Astrocyte (in vitro differentiated cells and primary cell): ENCODE results near the gene PADI3. TPM values are rescaled to one million over a fixed set of nuclear protein-coding genes. Genes with fewer than 3 reads are reported as not detected.

Source experiments
- DNase-seq: peaks from one replicate; pipeline ENCODE4 v3.0.0-alpha.2; 2010; ENCODE audit warnings: low read depth
- FAIRE-seq: peaks from 2 replicates; lab custom pipeline; 2011; peaks lifted over from hg19 to GRCh38; lab: Jason Lieb, UNC
- H2AFZ ChIP-seq: 2 replicates; pipeline ENCODE4 v1.6.0; 2012; ENCODE audit warnings: low read depth, low read length, inconsistent platforms
- H3K27ac ChIP-seq: 2 replicates; pipeline ENCODE4 v1.5.1; 2011; ENCODE audit warnings: low read depth, low read length, inconsistent platforms
- H3K27me3 ChIP-seq: 2 replicates; pipeline ENCODE4 v1.6.0; 2011; ENCODE audit warnings: low read length, inconsistent platforms; ENCODE audit not compliant: insufficient read depth
- H3K36me3 ChIP-seq: 2 replicates; pipeline ENCODE4 v1.5.1; 2011; ENCODE audit warnings: low read length, inconsistent platforms; ENCODE audit not compliant: insufficient read depth
- H3K4me1 ChIP-seq: 2 replicates; pipeline ENCODE4 v1.5.1; 2011; ENCODE audit warnings: low read length, inconsistent platforms; ENCODE audit not compliant: insufficient read depth
- H3K4me2 ChIP-seq: 2 replicates; pipeline ENCODE4 v1.6.0; 2012; ENCODE audit warnings: low read length, inconsistent platforms
- H3K4me3 ChIP-seq: 2 replicates; pipeline ENCODE4 v1.5.1; 2011; ENCODE audit warnings: low read depth, mild to moderate bottlenecking, low read length, inconsistent platforms; ENCODE audit not compliant: insufficient read depth
- H3K79me2 ChIP-seq: 2 replicates; pipeline ENCODE4 v1.6.0; 2012; ENCODE audit warnings: mild to moderate bottlenecking, low read length, inconsistent platforms; ENCODE audit not compliant: insufficient read depth
- H3K9ac ChIP-seq: 2 replicates; pipeline ENCODE4 v1.6.0; 2012; ENCODE audit warnings: mild to moderate bottlenecking, low read length, inconsistent platforms
- H3K9me3 ChIP-seq: 2 replicates; pipeline ENCODE4 v1.5.1; 2012; ENCODE audit warnings: low read depth, mild to moderate bottlenecking, low read length, inconsistent platforms; ENCODE audit not compliant: insufficient read depth
- H4K20me1 ChIP-seq: 2 replicates; pipeline ENCODE4 v1.6.0; 2012; ENCODE audit warnings: low read length, inconsistent platforms; ENCODE audit not compliant: insufficient read depth
- H3K27ac Mint-ChIP-seq: one replicate; pipeline ENCODE4 v1.8.0; 2021; ENCODE audit warnings: mild to moderate bottlenecking, mixed read lengths; ENCODE audit not compliant: unreplicated experiment
- H3K27me3 Mint-ChIP-seq: one replicate; pipeline ENCODE4 v1.8.0; 2021; ENCODE audit warnings: low read depth, mixed read lengths; ENCODE audit not compliant: unreplicated experiment
- H3K36me3 Mint-ChIP-seq: one replicate; pipeline ENCODE4 v1.8.0; 2021; ENCODE audit warnings: low read depth, mixed read lengths; ENCODE audit not compliant: unreplicated experiment
- H3K4me1 Mint-ChIP-seq: one replicate; pipeline ENCODE4 v1.8.0; 2021; ENCODE audit warnings: low read depth, mixed read lengths; ENCODE audit not compliant: unreplicated experiment
- H3K4me3 Mint-ChIP-seq: one replicate; pipeline ENCODE4 v1.8.0; 2021; ENCODE audit warnings: mild to moderate bottlenecking, moderate library complexity, mixed read lengths; ENCODE audit not compliant: unreplicated experiment
- H3K9me3 Mint-ChIP-seq: one replicate; pipeline ENCODE4 v1.8.0; 2021; ENCODE audit warnings: mild to moderate bottlenecking, mixed read lengths; ENCODE audit not compliant: unreplicated experiment
- CTCF ChIP-seq: IDR thresholded peaks from 2 replicates; pipeline ENCODE4 v1.5.1; 2011; ENCODE audit warnings: low read depth, mild to moderate bottlenecking, inconsistent platforms, low read length, moderate library complexity; ENCODE audit not compliant: insufficient read depth
- EZH2 ChIP-seq: IDR thresholded peaks from 2 replicates; pipeline ENCODE4 v1.6.1; 2012; ENCODE audit warnings: mild to moderate bottlenecking, low read length, inconsistent platforms; ENCODE audit not compliant: insufficient read depth
- total RNA-seq: library from RNA; stranded (reverse); gene quantifications from 2 replicates; pipeline ENCODE4 v1.2.1, GENCODE V29; 2021

The PADI3 gene
- total RNA-seq, 1 donor from 2014 or later: 0.09 TPM

GRCh38 chr1:17308593-17308992, 59.7 kb downstream of the PADI3 start:
- H3K4me1 ChIP-seq: no peaks in the 10 kb centered on the region
- TF ChIP-seq EZH2 (no peak), CTCF (no peak)
- H3K36me3 ChIP-seq: no peaks in the 10 kb centered on the region
- Mint-ChIP-seq H3K36me3 (no peaks in the 10 kb centered on the region), H3K4me3 (no peak overlapping the region), H3K4me1 (no peaks in the 10 kb centered on the region), H3K9me3 (peaks cover under 1% of the 10 kb centered on the region), H3K27ac (no peak overlapping the region), H3K27me3 (peaks cover 24% of the 10 kb centered on the region)
- DNase-seq (no peak), FAIRE-seq (no peak)
- H3K4me2 ChIP-seq: no peak overlapping the region
- no peaks in the 10 kb centered on the region for H3K9me3 ChIP-seq
- H4K20me1 ChIP-seq: no peaks in the 10 kb centered on the region
- no peak overlapping the region for H3K9ac ChIP-seq
- no peaks in the 10 kb centered on the region for H3K79me2 ChIP-seq
- H3K27me3 ChIP-seq: peaks cover under 1% of the 10 kb centered on the region
- H3K4me3 ChIP-seq: no peak overlapping the region
- no peak overlapping the region for H3K27ac ChIP-seq
- no peak overlapping the region for H2AFZ ChIP-seq

GRCh38 chr1:17309426-17310067, 60.6 kb downstream of the PADI3 start:
- no peak overlapping the region for H3K4me3 ChIP-seq
- no peak for FAIRE-seq
- H4K20me1 ChIP-seq: no peaks in the 10 kb centered on the region
- Mint-ChIP-seq H3K9me3 (no peaks in the 10 kb centered on the region), H3K27me3 (peaks cover 30% of the 10 kb centered on the region), H3K36me3 (no peaks in the 10 kb centered on the region), H3K4me3 (no peak overlapping the region), H3K27ac (no peak overlapping the region), H3K4me1 (no peaks in the 10 kb centered on the region)
- H3K36me3 ChIP-seq: no peaks in the 10 kb centered on the region
- DNase-seq: no peak
- no peaks in the 10 kb centered on the region for H3K9me3 ChIP-seq
- H3K4me2 ChIP-seq: no peak overlapping the region
- TF ChIP-seq EZH2 (no peak), CTCF (no peak)
- no peak overlapping the region for H2AFZ ChIP-seq
- H3K79me2 ChIP-seq: no peaks in the 10 kb centered on the region
- peaks cover 3% of the 10 kb centered on the region for H3K27me3 ChIP-seq
- H3K27ac ChIP-seq: no peak overlapping the region
- H3K9ac ChIP-seq: no peak overlapping the region
- H3K4me1 ChIP-seq: no peaks in the 10 kb centered on the region

GRCh38 chr1:17310068-17310640, 61.3 kb downstream of the PADI3 start:
- no peak overlapping the region for H3K4me2 ChIP-seq
- Mint-ChIP-seq H3K27ac (peak overlapping the region; percentile 58), H3K36me3 (no peaks in the 10 kb centered on the region), H3K9me3 (no peaks in the 10 kb centered on the region), H3K4me3 (no peak overlapping the region), H3K4me1 (no peaks in the 10 kb centered on the region), H3K27me3 (peaks cover 36% of the 10 kb centered on the region)
- no peak for DNase-seq
- H3K4me1 ChIP-seq: no peaks in the 10 kb centered on the region
- peaks cover 4% of the 10 kb centered on the region for H3K27me3 ChIP-seq
- no peak overlapping the region for H3K9ac ChIP-seq
- H3K27ac ChIP-seq: no peak overlapping the region
- H3K4me3 ChIP-seq: no peak overlapping the region
- no peak for TF ChIP-seq CTCF
- TF ChIP-seq EZH2: no peak
- no peak for FAIRE-seq
- H3K79me2 ChIP-seq: no peaks in the 10 kb centered on the region
- H4K20me1 ChIP-seq: no peaks in the 10 kb centered on the region
- no peak overlapping the region for H2AFZ ChIP-seq
- no peaks in the 10 kb centered on the region for H3K36me3 ChIP-seq
- H3K9me3 ChIP-seq: no peaks in the 10 kb centered on the region
